Measurements from ENCODE around the gene SPATA2L.
A peak's percentile ranks its signal among the peaks of the same experiment; 100 is the strongest.

DNA sequence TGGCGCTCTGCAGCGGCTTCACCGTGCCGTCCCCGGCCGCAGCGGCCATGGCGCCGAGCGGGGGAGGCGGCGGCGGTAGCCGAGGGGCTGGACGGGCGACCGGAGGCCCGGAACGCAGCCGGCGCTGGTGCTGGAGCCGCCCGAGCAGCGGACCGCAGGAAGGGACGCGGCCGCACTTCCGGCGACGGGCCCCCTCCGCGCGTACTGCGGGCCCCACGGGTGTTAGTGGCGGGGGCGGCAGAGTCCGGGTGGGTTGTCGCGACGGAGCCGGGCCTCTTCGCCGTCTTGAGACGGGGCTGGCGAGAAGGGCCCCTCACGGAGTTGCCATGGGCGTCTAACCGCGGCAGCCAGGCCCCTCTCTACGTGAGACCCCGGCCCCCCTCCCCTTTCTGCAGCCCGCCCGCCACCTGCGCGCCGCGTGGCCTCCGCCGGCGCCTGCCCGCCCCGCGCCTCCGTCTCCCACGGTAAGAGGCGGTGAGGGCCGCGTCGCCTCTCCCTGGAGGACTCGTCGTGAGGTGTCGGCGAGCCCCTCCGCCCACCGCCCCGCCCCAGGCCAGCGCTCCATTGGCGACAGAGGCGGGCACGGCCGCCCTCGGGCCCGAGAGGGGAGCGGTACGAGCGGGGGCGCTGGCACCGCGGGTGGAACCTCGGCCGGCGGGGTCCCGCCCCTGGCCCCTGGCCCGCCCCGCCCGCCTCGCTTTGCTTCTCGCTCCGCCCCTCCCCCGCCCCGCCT lies 19.5 kb upstream of the SPATA2L start, which contains the start of the genes VPS9D1 and ZNF276:
- no peak for TF ChIP-seq CTCF (IDR thresholded peaks at IDR 0.05)
- TF ChIP-seq EP300 (IDR thresholded peaks at IDR 0.05), result no peak
- no peak for TF ChIP-seq POLR2A (IDR thresholded peaks at IDR 0.05)
- peak; percentile 25 to 74 (median 57) for TF ChIP-seq POLR2AphosphoS5 (IDR thresholded peaks at IDR 0.05)

Data from stomach (tissue), 4 donors.